ENCODE measurements around the gene UNC13A.
"Not testable (repeated sequence)": the region's sequence is repeated elsewhere in the genome, so short reads cannot be mapped to it uniquely, and the experiment has no call there.

UNC13A gene

DNA sequence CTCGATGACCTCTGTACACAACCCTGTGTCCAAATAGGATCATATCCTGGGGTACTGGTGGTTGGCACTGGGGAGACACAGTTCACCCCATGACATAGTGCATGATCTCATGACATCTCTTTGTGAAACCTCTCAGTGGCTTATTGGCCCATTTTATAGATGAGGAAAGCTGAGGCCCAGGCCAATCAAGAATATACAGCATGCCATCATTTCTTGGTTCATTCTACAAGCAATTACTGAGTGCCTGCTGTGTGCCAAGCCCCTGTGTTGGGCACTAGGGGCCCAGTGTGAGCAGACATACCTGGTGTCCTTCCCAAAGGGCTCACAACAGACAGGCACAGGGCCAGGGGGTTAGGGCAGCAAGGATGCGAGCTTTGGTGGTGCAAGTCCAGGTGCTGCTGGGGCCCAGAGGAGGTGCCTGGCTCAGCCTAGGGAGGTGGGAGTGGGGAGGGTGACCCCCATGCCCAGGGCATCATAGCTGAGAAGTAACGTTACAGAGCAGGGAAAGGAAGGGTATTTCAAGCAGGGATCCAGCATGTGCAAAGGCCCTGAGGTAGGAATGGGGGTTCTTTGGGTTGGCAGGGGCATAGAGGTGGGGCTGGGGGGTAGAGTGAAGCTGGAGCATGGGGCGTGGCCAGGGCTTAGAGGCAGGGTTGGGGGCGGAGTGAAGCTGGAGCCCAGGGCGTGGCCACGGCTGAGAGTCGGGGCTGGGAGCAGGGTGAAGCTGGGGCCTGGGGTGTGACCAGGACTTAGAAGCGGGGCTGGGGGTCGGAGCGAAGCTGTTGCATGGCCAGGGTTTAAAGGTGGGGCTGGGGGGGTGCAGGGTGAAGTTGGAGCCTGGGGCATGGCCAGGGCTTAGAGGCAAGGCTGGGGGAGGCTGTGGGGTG is 112.0 kb downstream of the UNC13A start:
- Histone ChIP-seq H3K27me3 (ENCODE audit: control insufficient read depth, insufficient read depth, low read length) (no peaks in the 10 kb centered on the region), H3K9me3 (replicated peaks; ENCODE audit: low read length) (no peaks in the 10 kb centered on the region), H3K4me3 (ENCODE audit: low read length) (no peak overlapping the region), H3K4me2 (ENCODE audit: low read length) (no peak overlapping the region), H3K4me1 (ENCODE audit: control insufficient read depth, insufficient read depth, low read length) (no peaks in the 10 kb centered on the region), H3K36me3 (ENCODE audit: insufficient read depth, low read length) (peaks cover 59% of the 10 kb centered on the region), H3K9ac (ENCODE audit: low read depth, low read length) (no peak overlapping the region)

DNA sequence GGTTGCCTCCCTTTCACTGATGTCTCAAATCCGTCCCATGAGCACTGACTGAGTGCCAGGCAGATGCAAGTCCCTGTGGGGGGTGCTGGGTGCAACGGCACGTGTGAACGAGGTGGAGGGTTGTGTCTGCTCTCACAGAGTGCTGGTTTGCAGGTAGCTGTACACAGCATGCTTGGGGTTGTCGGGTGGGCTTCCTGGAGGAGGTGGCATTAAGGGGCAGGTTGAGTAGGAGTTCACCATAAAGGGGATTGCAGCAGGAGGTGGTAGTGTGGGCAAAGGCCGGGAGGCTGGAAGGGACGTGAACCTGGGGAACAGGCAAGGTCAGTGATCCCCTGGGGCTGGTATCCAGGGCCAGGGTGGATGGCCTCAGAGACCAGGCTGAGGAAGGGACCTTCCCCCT is 115.5 kb downstream of the UNC13A start:
- Histone ChIP-seq H3K4me3 (ENCODE audit: low read length) (no peak overlapping the region), H3K9ac (ENCODE audit: low read depth, low read length) (no peak overlapping the region), H3K4me2 (ENCODE audit: low read length) (no peak overlapping the region), H3K27me3 (ENCODE audit: control insufficient read depth, insufficient read depth, low read length) (no peaks in the 10 kb centered on the region), H3K4me1 (ENCODE audit: control insufficient read depth, insufficient read depth, low read length) (no peaks in the 10 kb centered on the region), H3K36me3 (ENCODE audit: insufficient read depth, low read length) (peaks cover 55% of the 10 kb centered on the region), H3K9me3 (replicated peaks; ENCODE audit: low read length) (no peaks in the 10 kb centered on the region)

DNA sequence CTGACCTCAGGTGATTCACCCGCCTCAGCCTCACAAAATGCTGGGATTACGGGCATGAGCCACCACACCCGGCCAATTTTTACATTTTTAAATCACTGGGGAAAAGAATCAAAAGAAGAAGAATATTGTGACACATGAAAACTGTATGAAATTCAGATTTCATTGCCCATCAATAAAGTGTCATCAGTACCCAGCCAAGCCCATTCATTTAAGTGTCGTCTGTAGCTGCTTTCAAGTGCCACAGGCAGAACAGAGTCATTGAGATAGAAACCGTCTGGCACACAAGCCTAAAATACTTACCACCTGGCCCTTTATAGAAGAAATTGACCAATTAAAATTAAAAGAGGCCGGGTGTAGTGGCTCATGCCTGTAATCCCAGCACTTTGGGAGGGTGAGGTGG is 117.4 kb downstream of the UNC13A start:
- no peak overlapping the region for H3K4me2 ChIP-seq (ENCODE audit: low read length)
- H3K9ac ChIP-seq (ENCODE audit: low read depth, low read length): no peak overlapping the region
- no peaks in the 10 kb centered on the region for H3K4me1 ChIP-seq (ENCODE audit: control insufficient read depth, insufficient read depth, low read length)
- H3K4me3 ChIP-seq (ENCODE audit: low read length): no peak overlapping the region
- H3K9me3 ChIP-seq (replicated peaks; ENCODE audit: low read length): no peaks in the 10 kb centered on the region
- no peaks in the 10 kb centered on the region for H3K27me3 ChIP-seq (ENCODE audit: control insufficient read depth, insufficient read depth, low read length)
- H3K36me3 ChIP-seq (ENCODE audit: insufficient read depth, low read length): peaks cover 56% of the 10 kb centered on the region

DNA sequence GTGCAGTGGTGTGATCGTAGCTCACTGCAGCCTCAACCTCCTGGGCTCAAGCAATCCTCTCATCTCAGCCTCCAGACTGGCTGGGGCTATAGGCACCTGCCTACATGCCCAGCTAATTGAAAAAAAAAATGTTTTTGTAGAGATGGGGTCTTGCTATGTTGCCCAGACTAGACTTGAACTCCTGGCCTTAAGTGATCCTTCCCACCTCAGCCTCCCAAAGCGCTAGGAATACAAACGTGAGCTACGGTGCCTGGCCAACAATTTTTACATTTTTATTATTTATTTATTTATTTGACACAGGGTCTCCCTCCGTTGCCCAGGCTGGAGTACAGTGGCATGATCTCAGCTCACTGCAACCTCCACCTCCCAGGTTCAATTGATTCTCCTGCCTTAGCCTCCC is 117.9 kb downstream of the UNC13A start:
- H3K36me3 ChIP-seq (ENCODE audit: insufficient read depth, low read length): peaks cover 55% of the 10 kb centered on the region
- not testable (repeated sequence) for H3K4me2 ChIP-seq (ENCODE audit: low read length); H3K4me3 ChIP-seq (ENCODE audit: low read length)

DNA sequence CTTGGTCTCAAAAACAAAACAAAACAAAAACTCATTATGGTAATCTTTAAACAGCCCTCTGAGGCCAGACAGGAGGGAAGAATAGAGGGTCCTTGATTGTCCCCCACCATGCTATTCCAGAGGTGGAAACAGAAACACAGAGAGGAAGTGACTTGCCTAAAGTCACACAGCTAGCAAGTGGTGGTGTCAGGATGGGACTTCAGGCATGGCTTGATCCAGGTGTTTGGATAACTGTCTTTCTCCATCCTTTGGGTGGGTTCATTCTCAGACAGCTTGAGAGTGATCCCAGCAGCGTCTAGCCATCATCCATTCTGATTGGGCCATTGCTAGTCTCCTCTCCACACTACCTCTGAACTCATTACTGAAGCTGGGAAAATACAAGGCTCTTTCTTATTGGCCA is 120.2 kb downstream of the UNC13A start:
- H3K36me3 ChIP-seq (ENCODE audit: insufficient read depth, low read length): peaks cover 56% of the 10 kb centered on the region
- H3K4me2 ChIP-seq (ENCODE audit: low read length): no peak overlapping the region

More for the DNA sequence above, 117.9 kb downstream of the UNC13A start:
- not testable (repeated sequence) for H3K9me3 ChIP-seq (replicated peaks; ENCODE audit: low read length); H3K4me1 ChIP-seq (ENCODE audit: control insufficient read depth, insufficient read depth, low read length); H3K27me3 ChIP-seq (ENCODE audit: control insufficient read depth, insufficient read depth, low read length); H3K9ac ChIP-seq (ENCODE audit: low read depth, low read length)

DNA sequence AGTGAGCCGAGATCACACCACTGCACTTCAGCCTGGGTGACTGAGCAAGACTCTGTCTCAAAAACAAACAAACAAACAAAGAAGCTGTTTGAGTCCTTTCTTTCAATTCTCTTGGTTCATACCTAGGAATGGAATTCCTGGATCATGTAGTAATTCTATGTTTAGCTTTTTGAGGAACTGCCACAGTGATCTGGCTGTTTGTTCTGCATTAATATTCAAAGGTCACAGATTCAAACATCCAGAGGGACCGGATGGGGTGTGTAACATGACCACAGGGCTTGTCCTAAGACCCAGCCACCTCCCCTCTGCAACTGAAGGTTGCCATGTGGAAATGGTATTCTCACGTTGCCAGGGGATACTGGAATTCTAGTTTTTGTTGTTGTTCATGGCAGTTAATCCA is 122.5 kb downstream of the UNC13A start:
- no peaks in the 10 kb centered on the region for H3K9me3 ChIP-seq (replicated peaks; ENCODE audit: low read length)
- no peaks in the 10 kb centered on the region for H3K27me3 ChIP-seq (ENCODE audit: control insufficient read depth, insufficient read depth, low read length)
- no peak overlapping the region for H3K9ac ChIP-seq (ENCODE audit: low read depth, low read length)
- H3K4me2 ChIP-seq (ENCODE audit: low read length): no peak overlapping the region
- H3K4me1 ChIP-seq (ENCODE audit: control insufficient read depth, insufficient read depth, low read length): no peaks in the 10 kb centered on the region
- H3K36me3 ChIP-seq (ENCODE audit: insufficient read depth, low read length): peaks cover 60% of the 10 kb centered on the region
- no peak overlapping the region for H3K4me3 ChIP-seq (ENCODE audit: low read length)

More for the DNA sequence above, 120.2 kb downstream of the UNC13A start:
- H3K9me3 ChIP-seq (replicated peaks; ENCODE audit: low read length): no peaks in the 10 kb centered on the region
- no peak overlapping the region for H3K9ac ChIP-seq (ENCODE audit: low read depth, low read length)
- H3K27me3 ChIP-seq (ENCODE audit: control insufficient read depth, insufficient read depth, low read length): no peaks in the 10 kb centered on the region
- no peak overlapping the region for H3K4me3 ChIP-seq (ENCODE audit: low read length)
- no peaks in the 10 kb centered on the region for H3K4me1 ChIP-seq (ENCODE audit: control insufficient read depth, insufficient read depth, low read length)

DNA sequence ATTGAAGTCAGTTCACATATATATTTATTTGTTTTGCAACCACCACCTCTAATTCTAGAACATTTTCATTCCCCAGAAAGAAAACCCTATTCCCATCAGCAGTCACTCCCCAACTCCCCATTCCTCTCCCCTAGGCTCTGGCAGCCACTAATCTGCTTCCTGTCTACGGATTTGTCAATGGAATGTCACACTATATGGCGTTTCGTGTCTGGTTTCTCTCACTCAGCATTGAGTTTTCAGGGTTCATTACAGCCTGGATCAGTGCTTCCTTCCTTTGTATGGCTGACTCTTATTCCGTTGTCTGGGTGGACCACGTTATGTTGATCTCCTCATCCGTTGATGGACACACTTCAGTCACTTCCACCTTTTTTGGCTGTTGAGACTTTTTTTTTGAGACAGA is 123.4 kb downstream of the UNC13A start:
- H3K36me3 ChIP-seq (ENCODE audit: insufficient read depth, low read length): peaks cover 67% of the 10 kb centered on the region
- no peak overlapping the region for H3K4me3 ChIP-seq (ENCODE audit: low read length)
- peaks cover 6% of the 10 kb centered on the region for H3K4me1 ChIP-seq (ENCODE audit: control insufficient read depth, insufficient read depth, low read length)
- H3K9me3 ChIP-seq (replicated peaks; ENCODE audit: low read length): no peaks in the 10 kb centered on the region
- H3K9ac ChIP-seq (ENCODE audit: low read depth, low read length): no peak overlapping the region
- H3K27me3 ChIP-seq (ENCODE audit: control insufficient read depth, insufficient read depth, low read length): no peaks in the 10 kb centered on the region
- no peak overlapping the region for H3K4me2 ChIP-seq (ENCODE audit: low read length)

DNA sequence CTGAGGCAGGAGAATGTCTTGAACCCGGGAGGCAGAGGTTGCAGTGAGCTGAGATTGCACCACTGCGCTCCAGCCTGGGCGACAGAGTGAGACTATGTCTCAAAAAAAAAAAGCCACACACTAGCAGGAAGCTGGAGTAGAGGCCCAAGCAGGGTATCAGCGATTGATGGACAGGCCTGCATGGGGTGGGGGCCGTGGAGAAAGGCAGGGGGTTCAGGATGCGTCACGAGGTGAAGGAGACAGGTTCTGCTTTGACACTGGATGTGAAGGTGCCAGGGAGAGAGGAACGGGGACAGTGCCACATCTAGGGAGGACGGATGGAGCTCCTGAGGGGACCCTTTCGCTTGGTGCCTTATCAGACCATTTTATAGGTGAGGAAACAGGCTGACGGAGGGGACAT is 125.6 kb downstream of the UNC13A start:
- Histone ChIP-seq H3K36me3 (ENCODE audit: insufficient read depth, low read length) (peaks cover 57% of the 10 kb centered on the region), H3K27me3 (ENCODE audit: control insufficient read depth, insufficient read depth, low read length) (no peaks in the 10 kb centered on the region), H3K4me1 (ENCODE audit: control insufficient read depth, insufficient read depth, low read length) (peaks cover 14% of the 10 kb centered on the region), H3K9ac (ENCODE audit: low read depth, low read length) (no peak overlapping the region), H3K9me3 (replicated peaks; ENCODE audit: low read length) (no peaks in the 10 kb centered on the region), H3K4me3 (ENCODE audit: low read length) (no peak overlapping the region), H3K4me2 (ENCODE audit: low read length) (no peak overlapping the region)

DNA sequence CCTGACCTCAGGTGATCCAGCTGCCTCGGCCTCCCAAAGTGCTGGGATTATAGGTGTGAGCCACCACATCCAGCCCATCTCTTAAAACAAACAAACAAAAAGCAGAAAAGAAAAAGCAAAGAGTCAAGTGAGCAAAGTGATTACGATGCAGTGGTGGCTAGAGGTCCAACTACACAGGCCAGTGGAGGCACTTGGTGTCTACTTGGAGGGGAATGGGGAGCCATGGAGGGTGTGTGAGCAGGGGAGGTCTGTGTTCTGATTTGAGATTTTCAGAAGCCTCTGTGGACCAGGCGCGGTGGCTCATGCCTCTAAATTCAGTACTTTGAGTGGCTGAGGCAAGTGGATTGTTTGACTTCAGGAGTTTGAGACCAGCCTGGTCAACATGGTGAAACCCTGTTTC is 126.1 kb downstream of the UNC13A start:
- Histone ChIP-seq H3K4me1 (ENCODE audit: control insufficient read depth, insufficient read depth, low read length) (peaks cover 14% of the 10 kb centered on the region), H3K4me3 (ENCODE audit: low read length) (no peak overlapping the region), H3K4me2 (ENCODE audit: low read length) (no peak overlapping the region), H3K27me3 (ENCODE audit: control insufficient read depth, insufficient read depth, low read length) (no peaks in the 10 kb centered on the region), H3K9ac (ENCODE audit: low read depth, low read length) (no peak overlapping the region), H3K36me3 (ENCODE audit: insufficient read depth, low read length) (peaks cover 56% of the 10 kb centered on the region), H3K9me3 (replicated peaks; ENCODE audit: low read length) (no peaks in the 10 kb centered on the region)

DNA sequence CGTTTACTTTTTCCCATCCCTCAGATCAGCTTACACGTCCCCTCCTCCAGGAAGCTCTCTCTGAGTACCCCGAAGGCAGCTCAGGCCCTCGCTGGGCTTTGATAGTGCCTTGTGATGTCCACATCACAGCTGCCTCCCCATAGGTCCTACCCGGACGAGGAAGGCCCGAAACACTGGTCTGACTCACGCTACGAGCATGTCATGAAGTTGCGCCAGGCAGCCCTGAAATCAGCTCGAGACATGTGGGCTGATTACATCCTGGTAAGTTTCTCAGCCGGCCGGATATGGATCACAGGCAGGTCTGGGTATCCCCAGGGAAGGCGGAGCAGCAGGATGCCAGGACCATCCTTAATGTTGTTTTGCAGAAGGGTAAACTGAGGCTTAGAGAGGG is 128.0 kb downstream of the UNC13A start:
- Histone ChIP-seq H3K4me1 (ENCODE audit: control insufficient read depth, insufficient read depth, low read length) (peaks cover 15% of the 10 kb centered on the region), H3K4me2 (ENCODE audit: low read length) (no peak overlapping the region), H3K27me3 (ENCODE audit: control insufficient read depth, insufficient read depth, low read length) (no peaks in the 10 kb centered on the region), H3K4me3 (ENCODE audit: low read length) (no peak overlapping the region), H3K36me3 (ENCODE audit: insufficient read depth, low read length) (peaks cover 46% of the 10 kb centered on the region), H3K9me3 (replicated peaks; ENCODE audit: low read length) (no peaks in the 10 kb centered on the region), H3K9ac (ENCODE audit: low read depth, low read length) (peak overlapping the region; percentile 27)

DNA sequence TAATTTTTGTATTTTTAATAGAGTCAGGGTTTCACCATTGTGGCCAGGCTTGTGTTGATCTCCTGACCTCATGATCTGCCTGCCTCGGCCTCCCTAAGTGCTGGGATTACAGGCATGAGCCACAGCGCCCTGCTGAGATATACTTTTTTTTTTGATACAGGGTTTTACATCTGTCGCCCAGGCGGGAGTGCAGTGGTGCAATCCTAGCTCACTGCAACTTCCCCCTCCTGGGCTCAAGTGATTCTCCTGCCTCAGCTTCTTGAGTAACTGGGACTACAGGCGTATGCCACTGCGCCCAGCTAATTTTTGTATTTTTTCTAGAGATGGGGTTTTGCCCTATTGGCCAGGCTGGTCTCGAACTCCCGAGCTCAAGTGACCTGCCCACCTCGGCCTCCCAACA is 130.7 kb downstream of the UNC13A start:
- Histone ChIP-seq H3K4me2 (ENCODE audit: low read length) (no peak overlapping the region), H3K9ac (ENCODE audit: low read depth, low read length) (no peak overlapping the region), H3K4me3 (ENCODE audit: low read length) (no peak overlapping the region), H3K27me3 (ENCODE audit: control insufficient read depth, insufficient read depth, low read length) (no peaks in the 10 kb centered on the region), H3K9me3 (replicated peaks; ENCODE audit: low read length) (no peaks in the 10 kb centered on the region), H3K36me3 (ENCODE audit: insufficient read depth, low read length) (peaks cover 34% of the 10 kb centered on the region), H3K4me1 (ENCODE audit: control insufficient read depth, insufficient read depth, low read length) (peaks cover 25% of the 10 kb centered on the region)

DNA sequence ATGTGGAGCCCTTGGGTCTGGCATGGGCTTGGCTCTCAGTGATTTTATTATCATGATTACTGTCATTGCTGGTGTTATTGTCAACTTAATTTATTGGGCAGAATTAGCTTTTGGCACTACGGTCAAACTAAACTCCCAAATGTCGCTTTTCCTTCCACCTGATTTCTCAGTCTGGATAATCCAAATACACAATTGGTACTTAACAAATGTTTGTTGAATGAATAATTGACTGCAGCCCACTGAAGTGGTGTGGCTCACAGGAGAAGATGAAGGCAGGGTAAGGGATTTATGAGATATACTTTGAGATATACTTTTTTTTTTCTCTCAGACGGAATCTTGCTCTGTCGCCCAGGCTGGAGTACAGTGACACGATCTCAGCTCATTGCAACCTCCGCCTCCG is 131.2 kb downstream of the UNC13A start:
- Histone ChIP-seq H3K9me3 (replicated peaks; ENCODE audit: low read length) (no peaks in the 10 kb centered on the region), H3K9ac (ENCODE audit: low read depth, low read length) (peak overlapping the region; percentile 91), H3K4me1 (ENCODE audit: control insufficient read depth, insufficient read depth, low read length) (peaks cover 25% of the 10 kb centered on the region)

More for the DNA sequence above, 131.2 kb downstream of the UNC13A start:
- Histone ChIP-seq H3K4me2 (ENCODE audit: low read length) (peak overlapping the region; percentile 96), H3K27me3 (ENCODE audit: control insufficient read depth, insufficient read depth, low read length) (no peaks in the 10 kb centered on the region), H3K4me3 (ENCODE audit: low read length) (peak overlapping the region; percentile 98), H3K36me3 (ENCODE audit: insufficient read depth, low read length) (peaks cover 29% of the 10 kb centered on the region)
